HCT116 (cell line): ENCODE results near the gene AGTRAP.

Experiments
- CEBPB ChIP-seq: IDR thresholded peaks from 2 replicates; pipeline ENCODE4 v1.6.1; 2012; ENCODE audit warnings: low read depth
- CTCF ChIP-seq, 3 experiments: fragments of 200-600 bp in 1 of 3; sonication (generic) in 1 of 3; IDR thresholded peaks in 2 of 3; conservative IDR thresholded peaks in 1 of 3; 2 replicates each; pipeline ENCODE4 v1.5.1; 2012 to 2017; ENCODE audit warnings: low read depth in 2 of 3, low read length in 2 of 3, antibody characterized with exemption in 1 of 3, borderline replicate concordance in 1 of 3, control low read depth in 1 of 3, mild to moderate bottlenecking in 1 of 3, mixed read lengths in 1 of 3, mixed run types in 1 of 3, moderate library complexity in 1 of 3; ENCODE audit not compliant: insufficient read depth in 1 of 3
- ELF1 ChIP-seq: IDR thresholded peaks from 2 replicates; pipeline ENCODE4 v1.6.1; 2012; ENCODE audit warnings: low read depth, borderline replicate concordance
- EZH2 ChIP-seq: fragments of 200-600 bp; sonication (generic); IDR thresholded peaks from 2 replicates; pipeline ENCODE4 v1.6.1; 2017; ENCODE audit warnings: antibody characterized with exemption, mixed run types
- JUND ChIP-seq: IDR thresholded peaks from 2 replicates; pipeline ENCODE4 v1.6.1; 2012
- POLR2A ChIP-seq: IDR thresholded peaks from 2 replicates; pipeline ENCODE4 v1.7.0; 2011; ENCODE audit warnings: borderline replicate concordance; ENCODE audit not compliant: insufficient read depth, insufficient read length; ENCODE audit errors: extremely low read depth
- REST ChIP-seq: IDR thresholded peaks from 2 replicates; pipeline ENCODE4 v1.6.1; 2012; ENCODE audit warnings: low read depth
- SRF ChIP-seq: IDR thresholded peaks from 2 replicates; pipeline ENCODE4 v1.6.1; 2012; ENCODE audit warnings: low read depth
- YY1 ChIP-seq: IDR thresholded peaks from 2 replicates; pipeline ENCODE4 v1.6.1; 2011; ENCODE audit warnings: low read length, low read depth, moderate library complexity, mild to moderate bottlenecking; ENCODE audit not compliant: insufficient replicate concordance; ENCODE audit errors: extremely low read depth
- ZBTB33 ChIP-seq: IDR thresholded peaks from 2 replicates; pipeline ENCODE4 v1.6.1; 2011; ENCODE audit warnings: mild to moderate bottlenecking, low read length, moderate library complexity; ENCODE audit not compliant: insufficient replicate concordance; ENCODE audit errors: extremely low read depth

GRCh38 chr1:11764115-11764514 is 28.2 kb downstream of the AGTRAP start:
- TF ChIP-seq SRF (no peak), ZBTB33 (no peak), CTCF (IDR thresholded peaks at IDR 0.05 in 2 of 3, conservative IDR thresholded peaks at IDR 0.05 in 1 of 3; ENCODE audit: borderline replicate concordance in 1 of 3, insufficient read depth in 1 of 3, low read depth in 2 of 3, low read length in 2 of 3) (no peak), REST (no peak), JUND (no peak), CEBPB (no peak), ELF1 (no peak), EZH2 (no peak), POLR2A (no peak), YY1 (no peak)
